CD4-positive, alpha-beta T cell (primary cell): ENCODE measurements around the gene TNS3. TPM values are rescaled to one million over a fixed set of nuclear protein-coding genes. Genes with fewer than 3 reads are reported as not detected.

Source experiments
- ATAC-seq: fragments of 200-7000 bp; cut with Tn5 transposase; one replicate; pipeline ENCODE4 v1.10.0; 2022; ENCODE audit warnings: mild to moderate bottlenecking; ENCODE audit not compliant: poor library complexity
- CTCF ChIA-PET: fragments of 350-600 bp; sonication (Branson Sonifier 250); formaldehyde crosslinking; loops from one replicate; lab custom pipeline; 2021; ENCODE audit warnings: antibody characterized with exemption, inconsistent platforms; lab: Charles Lee
- POLR2A ChIA-PET: fragments of 350-600 bp; sonication (Branson Sonifier 250); formaldehyde crosslinking; loops from one replicate; lab custom pipeline; 2021; ENCODE audit warnings: antibody characterized with exemption, inconsistent platforms; lab: Charles Lee
- DNase-seq, 14 experiments: peaks; one replicate each; pipeline ENCODE4 v3.0.0-alpha.2; 2013 to 2020; ENCODE audit warnings: mixed read lengths in 2 of 14
- H3K27ac ChIP-seq, 2 donors: one replicate each; pipeline versions ENCODE4 v1.5.1 to v1.7.0; 2013; ENCODE audit warnings: low read length in 2 of 2, low read depth in 1 of 2, mild to moderate bottlenecking in 1 of 2
- H3K27me3 ChIP-seq, 2 experiments: 1 replicate in 1 of 2; 2 replicates in 1 of 2; pipeline versions ENCODE4 v1.6.1 to v1.7.0; 2013; ENCODE audit warnings: low read length in 2 of 2, control low read depth in 1 of 2, mild to moderate bottlenecking in 1 of 2, moderate library complexity in 1 of 2; ENCODE audit not compliant: insufficient read depth in 2 of 2, control insufficient read depth in 1 of 2
- H3K36me3 ChIP-seq: one replicate; pipeline ENCODE4 v1.6.1; 2013; ENCODE audit warnings: low read length, control low read depth; ENCODE audit not compliant: insufficient read depth
- H3K4me1 ChIP-seq: one replicate; pipeline ENCODE4 v1.6.1; 2013; ENCODE audit warnings: low read length, control low read depth; ENCODE audit not compliant: insufficient read depth
- H3K4me3 ChIP-seq: one replicate; pipeline ENCODE4 v1.5.1; 2013; ENCODE audit warnings: mild to moderate bottlenecking, low read length, moderate library complexity
- H3K9me3 ChIP-seq, 2 experiments: 1 replicate in 1 of 2; 2 replicates in 1 of 2; pipeline versions ENCODE4 v1.6.1 to v1.7.0; 2013; ENCODE audit warnings: low read length in 2 of 2, mild to moderate bottlenecking in 2 of 2, control low read depth in 1 of 2, moderate library complexity in 1 of 2; ENCODE audit not compliant: control insufficient read depth in 1 of 2, insufficient read depth in 1 of 2
- H3K27ac Mint-ChIP-seq: one replicate; pipeline ENCODE4 v1.8.0; 2020; ENCODE audit warnings: mixed read lengths
- H3K27me3 Mint-ChIP-seq: one replicate; pipeline ENCODE4 v1.8.0; 2021; ENCODE audit warnings: mixed read lengths
- H3K36me3 Mint-ChIP-seq: one replicate; pipeline ENCODE4 v1.8.0; 2021; ENCODE audit warnings: low read depth, mixed read lengths
- H3K4me1 Mint-ChIP-seq: one replicate; pipeline ENCODE4 v1.8.0; 2021; ENCODE audit warnings: low read depth, mixed read lengths
- H3K4me3 Mint-ChIP-seq: one replicate; pipeline ENCODE4 v1.8.0; 2020; ENCODE audit warnings: mild to moderate bottlenecking, mixed read lengths
- H3K9me3 Mint-ChIP-seq: one replicate; pipeline ENCODE4 v1.8.0; 2020; ENCODE audit warnings: mixed read lengths
- CTCF ChIP-seq: fragments of 200-600 bp; IDR thresholded peaks from one replicate; pipeline ENCODE4 v1.8.0; 2022; ENCODE audit warnings: antibody characterized with exemption, mild to moderate bottlenecking
- intact Hi-C, 2 experiments: fragments of 100-400 bp; cut with DNase I in 1 of 2; cut with micrococcal nuclease in 1 of 2; formaldehyde crosslinking; loops; one replicate each; pipeline versions ENCODE4 v1.15.1 to v1.9.0; 2023 to 2025; cut with DNase I, micrococcal nuclease
- total RNA-seq, 174 experiments: library from RNA in 2 of 174; stranded (reverse) in 2 of 174; gene quantifications; one replicate each; pipeline ENCODE4 v1.2.3 and lab custom pipeline; 2021 to 2026

The TNS3 gene
- total RNA-seq, 2 experiments from 2014 or later, result 0.16 to 0.47 TPM

- Mint-ChIP-seq H3K4me1 (no peaks in the 10 kb centered on the region), H3K4me3 (no peak overlapping the region), H3K27me3 (no peaks in the 10 kb centered on the region), H3K27ac (no peak overlapping the region), H3K36me3 (no peaks in the 10 kb centered on the region), H3K9me3 (no peaks in the 10 kb centered on the region)
- Histone ChIP-seq H3K36me3 (no peaks in the 10 kb centered on the region), H3K4me1 (no peaks in the 10 kb centered on the region), H3K27me3 (no peaks in the 10 kb centered on the region), H3K9me3 (peaks cover 0 to 10% of the 10 kb centered on the region in 2 experiments), H3K4me3 (no peak overlapping the region), H3K27ac (no peak overlapping the region)
- CTCF ChIA-PET, result no interaction called here
- no peak for TF ChIP-seq CTCF
- intact Hi-C loops, result no loop called here
- DNase-seq (no peak), ATAC-seq (no peak)
- POLR2A ChIA-PET, result no interaction called here
Observed at GRCh38 chr7:47551668-47552440, 30.1 kb downstream of the TNS3 start.

GRCh38 chr7:47550788-47551470 is 31.0 kb downstream of the TNS3 start:
- POLR2A ChIA-PET, result no interaction called here
- Mint-ChIP-seq H3K4me1 (no peaks in the 10 kb centered on the region), H3K9me3 (no peaks in the 10 kb centered on the region), H3K27ac (no peak overlapping the region), H3K4me3 (no peak overlapping the region), H3K36me3 (no peaks in the 10 kb centered on the region), H3K27me3 (no peaks in the 10 kb centered on the region)
- CTCF ChIA-PET, result no interaction called here
- intact Hi-C loops, result no loop called here
- H3K9me3 ChIP-seq, result peaks cover 0 to 7% of the 10 kb centered on the region in 2 experiments
- no peak for TF ChIP-seq CTCF
- no peak overlapping the region for H3K27ac ChIP-seq
- ATAC-seq, result no peak
- H3K4me3 ChIP-seq, result no peak overlapping the region
- H3K27me3 ChIP-seq, result no peaks in the 10 kb centered on the region
- no peaks in the 10 kb centered on the region for H3K4me1 ChIP-seq
- no peaks in the 10 kb centered on the region for H3K36me3 ChIP-seq
- no peak for DNase-seq

- Mint-ChIP-seq H3K27me3 (no peaks in the 10 kb centered on the region), H3K9me3 (no peaks in the 10 kb centered on the region), H3K4me3 (no peak overlapping the region), H3K4me1 (no peaks in the 10 kb centered on the region), H3K36me3 (no peaks in the 10 kb centered on the region), H3K27ac (no peak overlapping the region)
- Histone ChIP-seq H3K9me3 (peaks cover 0 to 17% of the 10 kb centered on the region in 2 experiments), H3K27me3 (no peaks in the 10 kb centered on the region), H3K27ac (no peak overlapping the region), H3K36me3 (no peaks in the 10 kb centered on the region), H3K4me1 (no peaks in the 10 kb centered on the region), H3K4me3 (no peak overlapping the region)
- POLR2A ChIA-PET, result no interaction called here
- DNase-seq (no peak), ATAC-seq (no peak)
- no peak for TF ChIP-seq CTCF
- CTCF ChIA-PET, result no interaction called here
- intact Hi-C loops, result no loop called here
Observed at GRCh38 chr7:47549916-47550315, 32.0 kb downstream of the TNS3 start.
